GM21825 (cell line): Measurements from ENCODE around the gene MYO9A.
"Not testable (repeated sequence)": the region's sequence is repeated elsewhere in the genome, so short reads cannot be mapped to it uniquely, and the experiment has no call there.

Experiments used
- ATAC-seq: cut with Tn5 transposase; IDR thresholded peaks from one replicate; pipeline ENCODE4 v1.9.1; 2021; ENCODE audit warnings: mild to moderate bottlenecking, moderate library complexity; ENCODE audit not compliant: unreplicated experiment

MYO9A gene

GRCh38 chr15:72053297-72053696 lies 64.7 kb downstream of the MYO9A start:
- ATAC-seq = not testable (repeated sequence)

- no peak for ATAC-seq
These were observed 67.2 kb downstream of the MYO9A start for GRCh38 chr15:72050700-72051099.

DNA sequence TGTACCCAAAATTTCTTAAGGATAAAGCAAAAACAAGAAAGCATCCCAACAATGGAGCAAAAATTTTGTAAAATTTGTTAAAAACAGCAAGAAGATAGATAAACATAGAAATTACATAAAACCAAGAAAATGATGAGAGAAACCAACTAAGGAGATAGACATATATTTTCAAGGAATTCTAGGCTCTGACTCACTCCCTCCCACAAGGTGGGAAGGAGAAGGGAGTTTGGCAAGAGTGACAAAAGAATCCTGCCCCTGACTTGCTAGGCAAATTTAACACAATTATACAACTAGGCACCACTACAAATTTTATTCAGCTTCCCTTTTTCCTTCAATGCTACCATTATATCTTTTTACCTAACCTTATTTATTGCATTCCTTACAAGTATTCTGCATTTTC lies 70.9 kb downstream of the MYO9A start:
- no peak for ATAC-seq

GRCh38 chr15:72044956-72045355 lies 73.0 kb downstream of the MYO9A start:
- ATAC-seq = no peak

GRCh38 chr15:72042865-72043264 lies 75.1 kb downstream of the MYO9A start:
- ATAC-seq = no peak

GRCh38 chr15:72042054-72042453 lies 75.9 kb downstream of the MYO9A start:
- ATAC-seq = no peak

GRCh38 chr15:72037321-72037720 lies 80.6 kb downstream of the MYO9A start:
- ATAC-seq = no peak

DNA sequence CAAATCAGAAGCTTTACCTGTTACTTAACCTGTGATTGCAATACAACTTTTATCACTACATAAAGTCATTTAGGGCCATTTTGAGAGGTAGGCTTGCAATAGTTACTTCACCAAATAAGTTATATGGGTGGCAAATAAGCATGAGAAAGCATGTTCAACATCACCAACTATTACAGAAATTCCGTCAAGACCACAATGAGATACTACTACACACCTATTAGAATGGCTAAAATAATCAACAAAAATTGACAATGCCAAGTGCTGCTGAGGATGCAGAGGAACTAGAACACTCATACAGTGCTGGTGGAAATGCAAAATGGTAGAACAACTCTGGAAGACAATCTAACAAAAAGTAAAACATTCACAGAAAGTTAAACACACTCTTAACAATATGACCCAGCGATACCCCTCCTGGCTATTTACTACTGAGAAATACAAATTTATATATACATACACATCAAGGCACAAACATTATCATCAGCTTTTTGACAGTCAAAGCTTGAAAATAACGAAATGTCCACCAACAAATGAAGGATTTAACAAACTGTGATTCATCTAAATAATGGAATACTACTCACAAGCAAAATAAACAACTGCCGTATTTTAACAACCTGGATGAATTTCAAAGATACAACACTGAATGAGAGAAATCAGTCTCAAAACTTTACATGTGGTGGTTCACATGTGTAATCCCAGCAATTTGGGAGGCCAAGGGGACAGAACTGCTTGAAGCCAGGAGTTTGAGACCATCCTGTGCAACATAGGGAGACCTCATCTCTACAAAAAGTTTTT lies 82.9 kb downstream of the MYO9A start:
- no peak for ATAC-seq

GRCh38 chr15:72034351-72034750 lies 83.6 kb downstream of the MYO9A start:
- no peak for ATAC-seq

DNA sequence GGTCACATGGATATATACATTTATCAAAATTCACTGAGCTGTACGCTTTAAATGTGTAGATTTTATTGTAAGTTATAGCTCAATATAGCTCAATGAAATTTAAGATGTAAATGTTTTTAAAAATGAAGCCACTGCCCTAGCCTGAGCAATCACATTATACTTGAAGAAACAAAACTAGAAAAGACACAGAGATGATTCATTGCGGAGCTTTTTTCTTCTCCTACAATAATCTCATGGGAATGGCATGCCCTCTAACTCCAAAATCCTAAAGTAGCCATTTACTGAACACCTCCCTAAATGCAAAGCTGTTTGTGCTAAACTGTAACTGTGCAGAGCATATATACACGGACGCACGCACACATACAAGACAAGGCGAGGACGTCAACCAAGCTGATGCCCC lies 84.2 kb downstream of the MYO9A start:
- no peak for ATAC-seq

DNA sequence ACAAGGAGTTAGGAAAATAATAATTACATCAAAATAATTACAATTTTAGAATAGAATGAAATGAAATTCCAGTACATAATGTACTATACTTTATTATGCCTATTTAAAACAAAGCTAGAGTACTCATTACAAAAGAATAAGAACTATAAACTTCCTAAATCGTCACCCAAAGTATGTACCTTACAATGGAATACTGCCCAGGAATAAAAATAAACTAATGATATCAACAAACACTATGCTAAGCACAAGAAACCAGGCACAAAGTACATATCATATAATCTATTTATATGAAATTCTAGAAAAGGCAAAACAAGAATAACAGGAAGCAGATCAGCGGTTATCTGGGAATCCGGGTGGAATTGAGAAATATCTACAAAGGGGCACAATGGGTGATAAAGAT lies 84.7 kb downstream of the MYO9A start:
- ATAC-seq = no peak

DNA sequence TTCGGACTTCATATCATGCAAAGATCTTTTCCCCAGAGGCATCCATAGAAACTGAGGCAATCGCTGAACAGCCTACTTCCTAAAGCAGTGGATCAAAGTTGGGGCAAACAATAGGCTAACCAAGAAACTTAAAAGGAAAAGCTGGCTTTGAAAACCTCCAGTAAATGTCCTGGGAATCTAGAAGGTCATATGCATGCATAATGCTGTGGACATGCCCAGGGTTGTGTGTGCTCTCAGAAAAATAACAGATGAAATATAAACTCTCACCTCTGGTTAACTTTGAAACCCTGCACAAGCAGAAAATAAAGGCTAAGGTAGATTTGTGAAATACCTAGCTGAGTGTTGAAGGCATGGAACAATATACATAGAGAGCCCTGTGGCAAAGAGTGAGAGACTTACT lies 96.3 kb downstream of the MYO9A start:
- ATAC-seq = no peak

DNA sequence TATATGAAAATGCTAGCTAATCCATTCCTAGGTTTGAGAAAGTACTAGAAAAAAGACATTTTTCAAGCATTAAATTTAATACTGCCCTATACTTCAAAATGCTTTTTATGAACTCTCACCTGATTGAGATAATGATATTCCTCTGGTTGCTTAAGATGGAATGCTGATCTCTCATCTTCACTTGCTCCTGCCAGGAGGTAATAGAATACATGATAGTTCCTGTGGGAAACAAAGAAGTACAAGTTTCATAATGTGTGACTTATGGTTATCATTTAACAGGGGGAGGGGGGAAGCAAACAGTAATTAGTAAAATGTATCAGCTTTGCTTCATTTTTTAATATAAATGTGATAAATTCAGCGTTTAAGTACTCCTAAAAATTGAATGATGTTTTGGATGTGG lies 97.2 kb downstream of the MYO9A start:
- ATAC-seq = no peak

- ATAC-seq = not testable (repeated sequence)
These were observed 103.4 kb downstream of the MYO9A start for GRCh38 chr15:72014555-72014954.

- no peak for ATAC-seq
These were observed 104.2 kb downstream of the MYO9A start for GRCh38 chr15:72013703-72014102.

GRCh38 chr15:72011302-72011942 lies 106.5 kb downstream of the MYO9A start:
- ATAC-seq = no peak

DNA sequence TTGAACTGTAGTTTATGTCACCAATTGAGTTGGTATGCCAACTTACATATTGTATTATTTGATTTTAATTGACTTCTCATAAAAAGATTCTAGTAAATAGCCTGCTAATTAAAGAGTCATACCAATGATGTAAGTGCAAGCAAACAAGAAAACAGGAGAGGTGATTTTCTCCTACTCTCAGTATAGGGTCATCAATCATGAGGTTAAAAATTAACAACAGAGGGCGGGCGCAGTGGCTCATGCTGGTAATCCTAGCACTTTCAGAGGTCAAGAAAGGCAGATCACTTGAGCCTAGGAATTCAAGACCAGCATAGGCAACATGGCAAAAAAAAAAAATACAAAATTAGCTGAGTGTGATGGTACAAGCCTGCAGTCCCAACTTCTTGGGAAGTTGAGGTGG lies 108.7 kb downstream of the MYO9A start:
- ATAC-seq = no peak

DNA sequence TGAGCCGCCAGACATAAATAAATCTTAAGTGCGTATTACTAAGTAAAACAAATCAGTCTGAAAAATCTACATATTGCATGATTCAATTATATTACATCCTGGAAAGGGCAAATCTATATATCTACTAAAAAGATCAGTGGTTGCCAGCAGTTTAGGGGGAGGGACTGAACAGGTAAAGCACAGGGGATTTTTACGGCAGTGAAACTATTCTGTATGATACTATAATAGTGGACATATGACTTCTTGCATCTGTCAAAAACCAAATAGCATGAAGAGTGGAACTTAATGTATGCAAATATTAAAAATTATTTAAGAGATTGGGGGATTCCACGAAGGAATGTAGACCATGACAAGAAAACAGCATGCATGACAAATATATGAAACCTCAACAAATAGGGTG lies 111.6 kb downstream of the MYO9A start:
- no peak for ATAC-seq

GRCh38 chr15:72005483-72005882 lies 112.5 kb downstream of the MYO9A start:
- no peak for ATAC-seq

DNA sequence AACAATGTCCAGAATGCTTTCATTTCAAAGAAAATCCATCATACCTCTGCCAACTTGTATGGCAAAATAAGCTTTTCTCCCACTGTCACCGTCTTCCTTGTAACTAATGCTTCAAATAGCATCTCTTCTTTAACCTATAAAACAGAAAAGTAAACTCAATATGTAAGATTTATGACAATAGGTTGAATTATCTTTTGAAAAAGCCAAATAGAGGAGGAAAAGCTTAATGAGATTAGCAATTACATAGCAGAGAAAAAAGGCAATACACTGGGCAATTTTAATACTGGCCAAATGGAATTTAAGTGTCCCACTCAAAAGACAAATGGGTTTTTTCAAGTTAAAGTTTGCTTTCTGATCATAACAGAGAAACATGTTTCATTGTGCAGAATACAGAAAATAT lies 118.1 kb downstream of the MYO9A start:
- no peak for ATAC-seq

GRCh38 chr15:71998717-71999116 lies 119.2 kb downstream of the MYO9A start:
- ATAC-seq = not testable (repeated sequence)

GRCh38 chr15:71997691-71998090 lies 120.3 kb downstream of the MYO9A start:
- no peak for ATAC-seq

- ATAC-seq = no peak
These were observed 142.2 kb downstream of the MYO9A start for GRCh38 chr15:71975816-71976150.
